Kidney glomerular epithelial cell (primary cell): ENCODE data around the gene ARHGAP27.
"Not testable (repeated sequence)": the region's sequence is repeated elsewhere in the genome, so short reads cannot be mapped to it uniquely, and the experiment has no call there.

Experiments
- DNase-seq: peaks from one replicate; lab custom pipeline; 2025; lab: John Stamatoyannopoulos, UW

Gene ARHGAP27

DNA sequence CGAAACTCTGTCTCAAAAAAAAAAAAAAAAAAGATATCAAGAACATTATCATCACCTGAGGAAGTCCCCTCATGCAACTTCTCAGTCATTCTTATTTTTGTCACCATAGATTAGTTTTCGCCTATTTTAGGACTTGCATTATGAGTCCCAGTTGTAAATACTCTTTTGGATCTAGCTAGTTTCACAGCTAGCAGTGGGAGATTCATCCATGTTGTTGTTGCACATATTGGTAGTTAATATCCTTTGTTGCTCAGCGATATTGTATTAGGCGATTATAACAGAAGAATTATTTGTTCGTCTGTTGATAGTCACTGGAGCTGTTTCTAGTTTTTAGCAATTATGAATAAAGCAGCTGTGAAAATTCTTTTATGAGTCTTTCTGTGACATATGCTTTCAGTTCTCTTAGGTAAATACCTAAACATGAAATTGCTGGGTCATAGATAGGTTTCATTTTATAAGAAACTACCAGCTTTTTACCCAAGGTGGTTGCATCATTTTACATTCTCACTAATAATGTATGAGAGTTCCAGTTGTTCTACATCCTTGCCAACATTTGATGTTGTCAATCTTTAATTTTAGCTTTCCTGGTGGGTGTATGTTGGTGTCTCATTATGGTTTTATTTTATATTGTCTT is 75.2 kb downstream of the ARHGAP27 start:
- DNase-seq, result no peak

DNA sequence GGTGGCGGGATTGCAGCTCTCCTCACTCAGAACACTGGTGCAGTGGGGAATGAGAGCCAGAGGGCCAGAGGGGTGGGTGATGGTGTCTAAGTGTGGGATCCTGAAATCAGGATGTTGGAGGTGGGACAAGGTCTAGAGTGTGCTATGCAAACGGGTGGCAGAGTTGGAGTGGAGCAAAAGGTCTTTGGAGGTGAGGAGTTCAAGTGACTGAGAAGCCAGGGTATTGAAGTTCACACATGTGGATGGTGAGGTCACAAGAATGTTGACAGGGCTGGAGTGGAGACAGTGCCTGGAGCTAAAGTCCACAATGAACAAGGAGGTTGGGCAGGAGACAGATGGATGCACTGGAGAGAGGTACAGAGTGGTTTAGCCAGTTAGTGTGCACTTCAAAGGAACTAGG is 77.6 kb downstream of the ARHGAP27 start:
- no peak for DNase-seq

DNA sequence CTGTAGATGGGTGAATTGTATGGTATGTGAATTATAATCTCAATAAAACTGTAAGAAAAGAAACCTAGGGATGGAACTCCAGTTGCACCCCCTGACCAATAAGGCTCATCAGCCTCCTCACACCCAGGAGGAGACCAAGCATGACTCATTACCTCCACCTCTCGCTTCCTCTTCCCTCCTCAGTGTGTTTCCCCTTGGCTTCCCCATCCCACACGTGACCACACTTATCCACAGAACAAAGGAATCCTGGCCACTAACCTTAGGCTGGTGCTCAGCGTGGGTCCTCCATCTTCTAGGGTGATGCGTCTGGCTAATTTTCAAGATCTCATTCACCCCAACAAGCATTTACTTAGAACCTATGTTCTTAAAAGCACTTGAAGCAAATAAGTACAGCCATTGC is 79.6 kb downstream of the ARHGAP27 start:
- no peak for DNase-seq

DNA sequence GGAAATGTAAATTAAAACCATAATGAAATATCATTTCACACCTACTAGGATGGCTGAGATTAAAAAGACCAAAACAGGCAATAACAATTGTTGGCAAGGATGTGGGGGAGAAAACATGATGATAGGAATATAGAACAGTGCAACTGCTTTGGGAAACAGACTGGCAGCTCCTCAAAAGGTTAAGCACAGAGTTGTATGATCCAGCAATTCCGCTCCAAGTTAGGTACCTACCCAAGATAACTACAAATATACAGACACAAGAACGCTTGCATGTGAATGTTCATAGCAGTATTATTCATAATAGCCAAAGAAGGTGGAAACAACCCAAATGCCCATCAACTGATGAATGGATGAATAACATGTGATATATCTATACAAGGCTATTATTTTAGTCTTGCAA is 80.8 kb downstream of the ARHGAP27 start:
- DNase-seq, result no peak

DNA sequence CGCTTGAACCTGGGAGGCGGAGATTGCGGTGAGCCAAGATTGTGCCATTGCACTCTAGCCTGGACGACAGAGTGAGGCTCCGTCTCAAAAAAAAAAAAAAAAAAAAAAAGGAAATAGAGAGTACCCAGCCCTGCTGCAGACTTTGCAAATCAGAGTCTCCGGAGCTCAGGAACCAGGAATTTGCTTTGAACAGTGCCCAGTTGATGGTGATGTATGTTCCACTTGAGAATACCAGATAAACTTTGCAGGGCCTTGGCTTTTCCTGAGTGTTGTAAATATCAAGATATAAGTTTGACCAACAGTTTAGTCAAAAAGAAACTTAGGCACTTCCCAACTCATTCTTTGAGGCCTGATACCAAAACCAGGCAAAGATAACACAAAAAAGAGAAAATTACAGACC is 85.2 kb downstream of the ARHGAP27 start:
- DNase-seq, result no peak

DNA sequence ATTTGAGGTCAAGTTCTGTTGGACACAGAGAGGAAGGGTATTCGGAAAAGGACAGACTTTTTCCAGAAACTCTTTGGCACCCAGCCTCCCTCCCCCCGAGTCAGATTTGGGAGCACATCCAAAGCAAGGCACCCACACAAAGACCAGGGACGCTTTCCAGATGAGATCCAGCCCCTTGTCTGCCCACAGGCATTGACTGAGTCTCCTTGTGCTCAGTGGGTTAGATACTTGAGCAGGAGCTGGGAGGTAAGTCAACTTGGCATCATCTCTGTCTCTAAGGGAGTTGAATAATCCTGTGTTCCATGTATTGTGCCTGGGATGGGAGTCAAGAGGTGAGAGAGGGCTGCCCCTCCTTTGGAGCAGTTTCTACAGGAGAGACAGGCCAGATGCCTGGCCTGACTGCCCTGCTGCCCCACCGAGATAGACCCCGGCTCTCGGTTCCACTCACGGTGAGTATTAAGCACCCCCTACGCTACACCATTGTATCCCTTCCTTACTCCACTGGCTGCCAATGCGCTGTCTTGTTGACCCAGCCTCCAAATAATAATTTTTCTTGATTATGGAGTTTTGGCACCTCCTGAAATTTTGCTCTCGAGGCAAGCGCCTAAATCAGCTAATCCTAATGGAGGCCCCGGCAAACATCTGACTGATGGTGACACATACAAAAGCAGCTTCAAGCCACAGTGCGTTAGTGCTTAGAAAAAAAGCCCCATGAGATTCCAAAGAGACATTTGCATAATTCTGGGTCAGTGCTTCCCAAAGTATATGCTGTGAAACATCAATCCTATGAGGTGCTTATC is 86.3 kb downstream of the ARHGAP27 start:
- DNase-seq, result no peak

DNA sequence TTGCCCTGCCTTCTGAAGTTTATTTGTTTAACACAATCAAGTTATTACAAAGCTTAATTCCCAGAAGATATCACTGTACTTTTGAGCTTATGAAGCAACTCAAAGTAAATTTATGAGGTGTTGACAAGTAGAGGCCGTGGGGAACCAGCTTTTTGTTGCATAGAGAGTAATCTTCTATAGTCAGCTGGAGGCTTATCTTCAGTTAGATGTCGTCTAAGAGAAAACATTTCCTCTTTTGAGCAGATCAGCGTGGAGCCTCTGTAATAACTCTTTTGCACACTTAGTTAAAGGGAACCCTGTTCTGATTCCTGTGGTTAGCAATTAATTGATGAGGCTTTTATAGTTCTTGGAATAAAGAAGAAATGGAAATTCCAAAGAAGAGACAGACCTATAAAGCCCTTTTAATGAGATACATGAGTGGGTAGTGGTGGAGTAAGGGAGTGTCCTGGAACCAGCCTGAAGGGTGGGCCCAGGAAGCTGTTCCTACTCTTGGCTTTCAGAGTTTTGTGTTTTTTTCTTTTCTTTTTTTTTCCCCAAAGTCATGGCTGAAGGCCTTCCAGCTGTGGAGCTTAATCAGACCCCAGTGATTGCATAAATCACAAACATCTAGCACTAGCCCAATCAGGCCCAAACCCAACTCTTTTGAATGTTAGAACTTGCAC is 87.0 kb downstream of the ARHGAP27 start:
- DNase-seq, result no peak

DNA sequence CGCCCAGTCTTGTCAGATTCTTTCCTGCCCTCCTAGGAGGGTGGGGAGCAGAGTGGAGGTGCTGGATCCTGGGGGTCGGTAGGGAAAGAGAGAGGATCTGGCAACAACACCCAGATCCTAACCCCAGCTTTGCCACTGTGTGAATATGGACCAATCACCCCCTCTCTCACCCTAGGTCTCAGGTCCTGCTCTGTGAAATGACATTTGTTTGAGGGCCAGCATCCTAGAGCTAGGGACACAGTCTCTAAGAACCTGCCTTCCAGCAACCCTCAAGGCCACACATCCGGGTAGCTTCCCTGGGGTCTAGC is 87.5 kb downstream of the ARHGAP27 start:
- DNase-seq, result no peak

DNA sequence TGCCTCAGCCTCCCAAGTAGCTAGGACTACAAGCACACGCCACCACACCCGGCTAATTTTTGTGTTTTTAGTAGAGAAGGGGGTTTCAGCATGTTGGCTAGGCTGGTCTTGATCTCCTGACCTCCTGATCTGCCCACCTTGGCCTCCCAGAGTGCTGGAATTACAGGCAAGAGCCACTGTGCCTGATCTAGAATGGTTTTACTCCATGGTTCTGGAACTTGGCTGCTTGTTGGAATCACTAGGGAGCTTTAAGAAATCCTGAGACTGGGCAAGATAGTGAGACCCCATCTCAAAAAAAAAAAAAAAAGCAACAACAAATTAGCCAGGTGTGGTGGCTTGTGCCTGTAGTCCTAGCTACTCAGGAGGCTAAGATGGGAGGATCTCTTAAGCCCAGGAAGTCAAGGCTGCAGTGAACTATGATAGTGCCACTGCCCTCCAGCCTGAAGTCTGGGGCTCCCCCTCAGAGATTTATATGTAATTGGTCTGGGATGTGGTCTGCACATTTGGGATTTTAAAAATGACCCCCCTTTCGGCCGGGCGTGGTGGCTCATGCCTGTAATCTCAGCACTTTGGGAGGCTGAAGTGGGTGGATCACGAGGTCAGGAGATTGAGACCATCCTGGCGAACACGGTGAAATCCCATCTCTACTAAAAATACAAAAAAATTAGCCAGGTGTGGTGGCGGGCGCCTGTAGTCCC is 88.6 kb downstream of the ARHGAP27 start:
- not testable (repeated sequence) for DNase-seq
